NCI-H460 (cell line): Measurements from ENCODE around the gene C3. TPM values are rescaled to one million over a fixed set of nuclear protein-coding genes. Genes with fewer than 3 reads are reported as not detected.
"Not testable (repeated sequence)": the region's sequence is repeated elsewhere in the genome, so short reads cannot be mapped to it uniquely, and the experiment has no call there.

Experiments
- DNase-seq: peaks from one replicate; pipeline ENCODE4 v3.0.0-alpha.2; 2016; ENCODE audit warnings: low read depth; ENCODE audit errors: extremely low read depth
- total RNA-seq: library from RNA; depleted of rRNA; stranded (reverse); fragments of >200 nt; shearing (Covaris generic); gene quantifications from 2 replicates; pipeline ENCODE4 v1.2.3, GENCODE V29; 2014

C3 gene
- total RNA-seq, 1 experiment from 2014 or later, result 3.5 TPM

GRCh38 chr19:6714749-6715555 is 5.5 kb downstream of the C3 start:
- DNase-seq, result no peak

- DNase-seq, result no peak
Measured at GRCh38 chr19:6713773-6714692, 6.4 kb downstream of the C3 start.

DNA sequence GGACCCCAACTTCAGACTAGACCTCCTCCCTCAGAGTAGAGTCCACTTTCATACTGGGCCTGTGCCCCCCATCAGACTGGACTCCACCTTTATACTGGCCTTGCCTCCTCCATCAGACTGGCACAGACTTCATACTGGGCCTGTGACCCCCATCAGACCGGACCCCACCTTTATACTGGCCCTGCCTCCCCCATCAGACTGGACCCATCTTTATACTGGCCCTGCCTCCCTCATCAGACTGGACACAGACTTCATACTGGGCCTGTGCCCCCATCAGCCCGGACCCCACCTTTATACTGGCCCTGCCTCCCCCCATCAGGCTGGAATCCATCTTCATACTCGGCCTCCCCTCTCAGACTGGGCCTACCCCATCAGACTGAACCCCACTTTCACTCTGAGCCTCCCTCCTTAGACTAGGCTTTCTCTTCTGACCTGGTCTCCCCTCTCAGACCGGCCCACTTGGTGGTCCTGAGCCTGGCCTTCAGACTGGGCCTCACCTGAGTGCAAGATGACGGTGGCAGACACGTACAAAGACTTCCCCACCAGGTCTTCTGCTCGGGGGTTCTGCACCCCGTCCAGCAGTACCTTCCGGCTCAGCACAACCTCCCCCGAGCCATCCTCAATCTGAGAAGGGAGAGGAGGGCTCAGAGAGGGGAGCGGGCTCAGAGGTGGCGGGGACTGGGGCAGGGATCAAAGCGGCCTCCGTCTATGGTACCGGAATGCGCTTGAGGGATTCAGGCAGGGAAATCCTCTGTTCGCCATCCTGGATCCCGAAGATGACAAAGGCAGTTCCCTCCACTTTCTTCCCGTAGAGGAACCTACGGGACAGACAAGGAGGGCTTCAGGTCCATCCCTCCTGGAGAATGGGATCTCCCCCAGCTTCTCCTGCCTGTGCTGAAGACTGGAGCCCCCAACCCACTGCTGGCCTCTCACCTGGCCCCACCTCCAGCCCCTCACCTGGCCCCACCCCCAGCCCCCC is 7.5 kb downstream of the C3 start:
- DNase-seq, result no peak

GRCh38 chr19:6712231-6712630 is 8.2 kb downstream of the C3 start:
- DNase-seq, result no peak

DNA sequence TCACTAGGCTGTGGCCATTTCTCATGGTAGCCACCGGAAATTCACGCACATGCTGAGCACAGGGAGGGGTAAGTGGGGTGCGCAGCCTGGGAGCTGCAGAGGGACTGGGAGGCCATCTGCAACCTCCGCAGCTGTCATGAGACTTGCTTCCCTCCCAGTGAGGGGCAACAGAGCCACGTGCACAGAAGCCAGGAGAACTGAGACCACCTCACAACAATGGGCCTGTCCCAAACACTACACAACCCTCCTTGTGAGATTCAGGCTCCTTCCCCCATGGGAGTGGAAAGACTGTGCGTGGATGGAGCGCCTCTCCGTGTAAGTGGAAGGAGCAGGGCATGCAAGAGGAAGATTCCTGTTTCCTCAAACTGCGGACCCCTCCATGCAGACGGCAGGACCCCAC is 8.8 kb downstream of the C3 start:
- no peak for DNase-seq

DNA sequence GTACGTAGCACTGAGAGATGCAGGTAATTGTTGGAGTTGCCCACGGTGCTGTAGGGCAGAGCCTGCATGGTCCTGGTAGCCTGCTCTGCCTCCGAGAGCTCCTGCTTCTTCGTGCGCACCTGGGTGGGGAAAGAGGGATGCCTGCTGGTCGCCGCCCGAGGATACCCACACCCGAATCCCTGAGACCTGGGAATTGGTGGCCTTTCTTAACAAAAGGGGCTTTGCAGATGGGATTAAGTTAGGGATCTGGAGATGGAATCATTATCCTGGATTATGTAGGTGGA is 9.4 kb downstream of the C3 start:
- DNase-seq, result no peak

DNA sequence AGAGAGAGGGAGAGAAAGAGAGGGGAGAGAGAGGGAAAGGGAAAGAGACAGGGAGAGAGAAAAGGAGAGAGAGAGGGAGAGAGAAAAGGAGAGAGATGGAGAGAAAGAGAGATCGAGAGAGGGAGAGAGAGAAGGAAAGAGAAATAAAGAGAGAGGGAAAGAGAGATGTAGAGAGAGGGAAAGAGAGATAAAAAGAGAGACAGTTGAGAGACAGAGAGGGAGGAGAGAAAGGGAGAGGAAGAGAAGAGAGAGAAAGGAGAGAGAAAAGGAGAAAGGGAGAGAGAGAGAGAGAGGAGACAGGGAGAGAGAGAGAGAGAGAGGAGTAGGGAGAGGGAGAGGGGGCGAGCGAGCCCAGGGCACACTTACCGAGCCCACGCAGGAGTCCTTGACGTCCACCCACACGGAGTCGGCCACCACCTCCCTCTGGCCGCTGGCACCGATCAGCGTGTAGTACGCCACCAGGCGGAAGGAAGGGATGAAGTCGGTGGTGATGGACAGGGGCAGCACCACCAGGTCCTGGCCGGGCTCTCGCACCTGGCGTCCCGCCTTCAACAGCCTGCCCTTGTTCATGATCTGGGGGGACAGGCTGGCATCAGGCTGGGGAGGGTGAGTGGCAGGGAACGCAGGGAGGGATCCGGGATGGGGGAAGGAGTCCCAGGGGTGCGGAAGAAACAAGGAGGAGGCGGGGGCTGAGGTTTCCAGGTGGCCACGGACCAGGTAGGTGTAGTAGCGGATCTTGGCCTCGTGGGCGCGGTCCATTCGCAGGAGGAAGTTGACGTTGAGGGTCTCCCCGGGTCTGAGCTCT is 10.0 kb downstream of the C3 start:
- DNase-seq, result no peak

DNA sequence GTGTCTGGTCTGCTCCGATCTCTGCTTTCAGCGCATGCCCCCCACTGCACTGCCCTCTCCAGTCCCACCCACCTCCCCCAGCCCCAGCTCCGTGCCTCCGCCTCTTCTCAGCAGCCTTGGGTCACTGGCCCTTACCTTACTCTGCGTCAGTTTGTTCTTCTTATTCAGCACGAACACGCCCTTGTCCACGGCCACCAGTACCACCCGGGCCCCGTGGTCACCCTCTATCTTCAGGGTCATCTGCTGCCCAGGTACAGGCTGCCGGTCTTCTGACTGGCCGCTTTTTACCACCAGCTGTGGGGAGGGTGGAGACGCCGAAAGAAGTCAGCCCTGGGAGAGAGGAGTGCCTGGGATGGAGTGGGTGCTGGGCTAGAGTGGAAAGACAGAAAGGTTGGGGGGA is 10.9 kb downstream of the C3 start:
- DNase-seq, result no peak

DNA sequence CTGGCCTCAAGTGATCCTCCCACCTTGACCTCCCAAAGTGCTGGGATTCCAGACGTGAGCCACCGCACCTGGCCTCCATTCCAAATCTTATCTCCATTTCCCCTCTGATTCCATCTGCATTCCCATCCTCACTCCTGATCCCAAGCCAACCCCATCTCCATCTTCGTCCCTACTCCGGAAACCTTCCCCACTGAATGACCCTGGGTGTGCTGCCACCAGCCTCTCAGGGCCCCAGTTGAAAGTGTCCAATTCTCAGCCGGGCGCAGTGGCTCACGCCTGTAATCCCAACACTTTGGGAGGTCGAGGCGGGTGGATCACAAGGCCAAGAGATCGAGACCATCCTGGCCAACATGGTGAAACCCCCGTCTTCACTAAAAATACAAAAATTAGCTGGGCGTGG is 11.5 kb downstream of the C3 start:
- not testable (repeated sequence) for DNase-seq

GRCh38 chr19:6708346-6708745 is 12.1 kb downstream of the C3 start:
- no peak for DNase-seq

- no peak for DNase-seq
Measured at GRCh38 chr19:6707658-6708018, 12.8 kb downstream of the C3 start.

DNA sequence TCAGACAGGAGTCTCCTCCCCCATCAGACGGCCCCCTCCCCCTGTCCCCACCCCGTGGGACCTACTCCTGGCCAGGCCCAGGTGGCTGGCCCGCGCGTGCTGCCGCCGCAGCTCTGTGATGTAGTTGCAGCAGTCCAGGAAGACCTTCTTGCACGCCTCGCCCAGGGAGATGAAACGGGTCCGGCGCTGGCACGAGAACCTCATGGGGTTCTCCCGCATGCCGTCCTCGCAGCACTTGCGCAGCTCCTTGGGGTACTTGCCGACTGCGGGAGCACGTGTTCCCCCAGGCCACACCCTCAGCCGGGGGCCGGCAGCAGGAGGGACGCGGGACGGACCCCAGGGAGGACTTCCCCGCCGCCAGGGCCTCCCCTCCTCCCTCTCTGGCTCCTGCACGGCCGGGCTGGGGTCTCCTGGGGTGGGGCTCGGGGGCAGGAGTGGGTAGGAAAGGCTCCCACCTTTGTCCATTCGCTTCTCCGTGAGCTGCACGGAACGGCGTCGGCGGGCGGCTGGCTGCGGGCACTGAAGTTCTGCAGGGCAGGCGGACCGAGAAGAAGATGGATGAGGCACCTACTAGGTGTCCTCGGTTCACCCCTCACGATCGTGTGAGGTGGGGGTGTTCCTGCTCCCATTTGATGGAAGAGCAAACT is 13.3 kb downstream of the C3 start:
- no peak for DNase-seq

DNA sequence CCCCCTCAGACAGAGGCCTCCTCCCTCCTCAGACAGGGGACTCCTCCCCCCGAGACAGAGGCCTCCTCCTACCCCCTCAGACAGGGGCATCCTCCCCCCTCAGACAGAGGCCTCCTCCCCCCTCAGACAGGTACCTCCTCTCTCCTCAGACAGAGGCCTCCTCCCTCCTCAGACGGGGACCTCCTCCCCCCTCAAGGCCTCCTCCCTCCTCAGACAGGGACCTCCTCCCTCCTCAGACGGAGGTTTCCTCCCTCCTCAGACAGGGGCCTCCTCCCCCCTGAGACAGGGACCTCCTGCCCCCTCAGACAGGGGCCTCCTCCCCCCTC is 13.9 kb downstream of the C3 start:
- no peak for DNase-seq

- no peak for DNase-seq
Measured at GRCh38 chr19:6705931-6706632, 14.4 kb downstream of the C3 start.

DNA sequence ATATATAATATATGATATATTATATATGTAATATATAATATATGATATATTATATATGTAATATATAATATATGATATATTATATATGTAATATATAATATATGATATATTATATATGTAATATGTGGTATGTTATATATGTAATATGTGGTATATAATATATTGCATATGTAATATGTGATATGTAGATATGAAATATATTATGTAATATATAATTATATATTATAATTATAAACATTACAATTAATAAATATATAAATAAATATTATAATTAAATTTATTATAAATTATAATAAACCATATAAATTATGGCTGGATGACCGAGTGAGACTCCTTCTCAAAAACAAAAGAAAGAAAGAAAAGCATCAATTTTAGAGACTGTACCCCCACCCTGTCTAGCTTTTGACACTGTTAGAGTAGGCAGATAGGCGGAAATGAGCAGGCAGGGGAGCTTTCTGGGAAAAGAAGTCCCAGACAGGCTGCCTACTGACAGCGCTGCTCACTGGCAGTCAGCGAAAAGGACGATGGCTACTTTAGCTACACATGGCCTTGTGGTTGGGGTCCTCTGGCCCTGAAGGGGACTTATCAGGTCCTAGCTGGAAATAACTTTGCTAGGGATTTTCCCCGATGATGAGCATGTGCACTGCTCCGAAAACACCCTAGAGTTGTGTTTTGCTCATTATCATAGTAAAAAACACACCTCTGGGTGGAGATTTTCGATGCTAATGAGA is 19.7 kb downstream of the C3 start:
- no peak for DNase-seq

GRCh38 chr19:6699935-6700334 is 20.5 kb downstream of the C3 start:
- no peak for DNase-seq

DNA sequence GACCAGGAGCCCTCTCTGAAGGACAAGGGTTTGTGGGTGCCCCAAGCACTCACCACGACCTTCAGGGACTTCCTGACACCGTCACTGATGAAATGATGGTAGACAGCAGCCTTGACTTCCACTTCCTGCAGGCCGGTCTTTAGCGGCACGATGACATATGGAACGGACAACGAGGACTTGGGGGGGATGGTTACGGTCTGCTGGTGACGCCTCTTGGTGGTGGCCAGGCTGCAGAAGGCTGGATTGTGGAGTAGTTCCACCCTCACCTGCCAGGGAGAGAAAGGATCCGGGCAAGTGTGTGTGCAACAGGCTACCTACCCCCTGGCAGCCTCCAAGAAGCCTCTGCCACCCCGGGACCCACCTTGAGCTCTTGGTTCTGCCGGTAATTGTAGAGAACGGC is 23.2 kb downstream of the C3 start:
- DNase-seq, result no peak

GRCh38 chr19:6696239-6696820 is 24.1 kb downstream of the C3 start:
- no peak for DNase-seq
